Smooth muscle cell (in vitro differentiated cells): ENCODE results near the gene SHKBP1. TPM values are rescaled to one million over a fixed set of nuclear protein-coding genes. Genes with fewer than 3 reads are reported as not detected.
A peak's percentile ranks its signal among the peaks of the same experiment; 100 is the strongest.

Experiments used
- DNase-seq: peaks from one replicate; lab custom pipeline; 2025; ENCODE audit not compliant: unreplicated experiment; lab: John Stamatoyannopoulos, UW
- H2AFZ ChIP-seq: fragments of 200-600 bp; sonication (generic); 2 replicates; pipeline ENCODE4 v1.6.0; 2016; ENCODE audit warnings: antibody characterized with exemption, low read depth, mild to moderate bottlenecking
- H3F3A ChIP-seq: fragments of 200-600 bp; sonication (generic); 2 replicates; pipeline ENCODE4 v1.6.0; 2017; ENCODE audit warnings: antibody characterized with exemption, low read depth
- H3K27ac ChIP-seq: fragments of 200-600 bp; sonication (generic); 2 replicates; pipeline ENCODE4 v1.5.1; 2016; ENCODE audit warnings: low read depth, mild to moderate bottlenecking
- H3K27me3 ChIP-seq: fragments of 200-600 bp; sonication (generic); 2 replicates; pipeline ENCODE4 v1.6.1; 2016; ENCODE audit warnings: low read depth, mild to moderate bottlenecking
- H3K36me3 ChIP-seq: fragments of 200-600 bp; sonication (generic); 2 replicates; pipeline ENCODE4 v1.5.1; 2016; ENCODE audit warnings: low read depth
- H3K4me1 ChIP-seq: fragments of 200-600 bp; sonication (generic); 2 replicates; pipeline ENCODE4 v1.5.1; 2016; ENCODE audit warnings: low read depth
- H3K4me2 ChIP-seq: fragments of 200-600 bp; sonication (generic); 2 replicates; pipeline ENCODE4 v1.6.0; 2016; ENCODE audit warnings: mild to moderate bottlenecking
- H3K4me3 ChIP-seq: fragments of 200-600 bp; sonication (generic); 2 replicates; pipeline ENCODE4 v1.5.1; 2016; ENCODE audit warnings: mild to moderate bottlenecking
- H3K79me2 ChIP-seq: fragments of 200-600 bp; sonication (generic); 2 replicates; pipeline ENCODE4 v1.6.0; 2016; ENCODE audit warnings: low read depth, mild to moderate bottlenecking
- H3K9ac ChIP-seq: fragments of 200-600 bp; sonication (generic); 2 replicates; pipeline ENCODE4 v1.6.0; 2016; ENCODE audit warnings: low read depth
- H3K9me3 ChIP-seq: fragments of 200-600 bp; sonication (generic); replicated peaks from 2 replicates; pipeline ENCODE4 v1.5.1; 2016; ENCODE audit warnings: low read depth
- H4K20me1 ChIP-seq: fragments of 200-600 bp; sonication (generic); 2 replicates; pipeline ENCODE4 v1.6.0; 2016; ENCODE audit warnings: low read depth
- WGBS: methylation state at CpG from one replicate; pipeline ENCODE4 v1.1.7; 2016; ENCODE audit warnings: low lambda C conversion rate; 5-methylcytosine and 5-hydroxymethylcytosine counted together
- polyA plus RNA-seq: library from polyadenylated mRNA; unstranded; fragments of >200 nt; fragmentation: Nextera tagmentation; extraction: Ambion mirVana; gene quantifications from 2 replicates; pipeline ENCODE4 v1.2.1, GENCODE V29; 2016
- total RNA-seq: library from RNA; depleted of rRNA; stranded (reverse); fragments of >200 nt; gene quantifications from 2 replicates; pipeline ENCODE4 v1.2.3, GENCODE V29; 2014
- TF ChIP-seq, protein P1 (sequence below): fragments of 200-600 bp; sonication (generic); IDR thresholded peaks from 2 replicates; pipeline ENCODE4 v1.5.1; 2017; ENCODE audit warnings: borderline replicate concordance, mild to moderate bottlenecking, antibody characterized with exemption; ENCODE audit not compliant: insufficient read depth, poor library complexity, severe bottlenecking

The SHKBP1 gene
- total and polyA plus RNA-seq, 2 experiments from 2014 or later = 40.9 to 90.8 TPM

DNA sequence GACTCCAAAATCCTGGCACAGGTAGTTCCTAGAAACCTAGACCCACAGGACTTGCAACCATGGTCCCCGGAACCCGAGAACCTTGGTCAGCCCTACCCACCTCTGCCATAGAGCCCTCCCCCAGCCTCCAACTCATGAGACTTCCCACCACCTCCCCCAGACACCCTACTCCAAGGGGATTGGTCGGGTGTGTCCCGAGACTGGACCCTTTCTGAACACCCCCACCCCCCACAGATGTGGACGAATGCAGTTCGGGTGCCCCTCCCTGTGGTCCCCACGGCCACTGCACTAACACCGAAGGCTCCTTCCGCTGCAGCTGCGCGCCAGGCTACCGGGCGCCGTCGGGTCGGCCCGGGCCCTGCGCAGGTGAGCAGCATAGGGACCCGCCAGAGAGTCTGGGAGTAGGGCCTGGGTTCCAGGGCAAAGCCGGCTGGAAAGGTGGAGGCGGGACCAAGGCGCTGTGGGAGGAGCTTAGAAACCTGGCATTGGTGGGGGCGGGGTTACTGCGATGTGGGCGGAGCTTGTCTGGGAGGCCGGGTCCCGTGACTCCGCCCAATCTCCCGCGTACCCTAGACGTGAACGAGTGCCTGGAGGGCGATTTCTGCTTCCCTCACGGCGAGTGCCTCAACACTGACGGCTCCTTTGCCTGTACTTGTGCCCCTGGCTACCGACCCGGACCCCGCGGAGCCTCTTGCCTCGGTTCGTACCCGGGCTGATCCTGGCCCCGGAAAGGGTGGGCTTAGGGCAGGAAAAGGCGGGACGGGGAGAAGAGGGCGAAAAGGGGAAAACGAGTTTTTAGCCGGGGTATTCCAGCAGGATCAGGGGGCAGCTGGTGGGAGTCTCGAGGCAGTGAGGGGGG, 36.4 kb downstream of the SHKBP1 start:
- H3K9me3 ChIP-seq = no peaks in the 10 kb centered on the region
- peak overlapping the region; percentile 91 for H2AFZ ChIP-seq
- H3K27me3 ChIP-seq = no peaks in the 10 kb centered on the region
- peak; percentile 55 for DNase-seq
- no peaks in the 10 kb centered on the region for H3K79me2 ChIP-seq
- peaks cover 26% of the 10 kb centered on the region for H4K20me1 ChIP-seq
- peak overlapping the region; percentile 88 for H3K4me2 ChIP-seq
- 24% methylated on average over 49 of the region's 50 CpGs for WGBS
- H3K4me3 ChIP-seq = peak overlapping the region; percentile 65
- H3K36me3 ChIP-seq = no peaks in the 10 kb centered on the region
- H3K27ac ChIP-seq = peak overlapping the region; percentile 9
- no peaks in the 10 kb centered on the region for H3F3A ChIP-seq
- H3K9ac ChIP-seq = no peak overlapping the region
- TF ChIP-seq, protein P1, sequence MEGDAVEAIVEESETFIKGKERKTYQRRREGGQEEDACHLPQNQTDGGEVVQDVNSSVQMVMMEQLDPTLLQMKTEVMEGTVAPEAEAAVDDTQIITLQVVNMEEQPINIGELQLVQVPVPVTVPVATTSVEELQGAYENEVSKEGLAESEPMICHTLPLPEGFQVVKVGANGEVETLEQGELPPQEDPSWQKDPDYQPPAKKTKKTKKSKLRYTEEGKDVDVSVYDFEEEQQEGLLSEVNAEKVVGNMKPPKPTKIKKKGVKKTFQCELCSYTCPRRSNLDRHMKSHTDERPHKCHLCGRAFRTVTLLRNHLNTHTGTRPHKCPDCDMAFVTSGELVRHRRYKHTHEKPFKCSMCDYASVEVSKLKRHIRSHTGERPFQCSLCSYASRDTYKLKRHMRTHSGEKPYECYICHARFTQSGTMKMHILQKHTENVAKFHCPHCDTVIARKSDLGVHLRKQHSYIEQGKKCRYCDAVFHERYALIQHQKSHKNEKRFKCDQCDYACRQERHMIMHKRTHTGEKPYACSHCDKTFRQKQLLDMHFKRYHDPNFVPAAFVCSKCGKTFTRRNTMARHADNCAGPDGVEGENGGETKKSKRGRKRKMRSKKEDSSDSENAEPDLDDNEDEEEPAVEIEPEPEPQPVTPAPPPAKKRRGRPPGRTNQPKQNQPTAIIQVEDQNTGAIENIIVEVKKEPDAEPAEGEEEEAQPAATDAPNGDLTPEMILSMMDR = no peak
- peaks cover 11% of the 10 kb centered on the region for H3K4me1 ChIP-seq

DNA sequence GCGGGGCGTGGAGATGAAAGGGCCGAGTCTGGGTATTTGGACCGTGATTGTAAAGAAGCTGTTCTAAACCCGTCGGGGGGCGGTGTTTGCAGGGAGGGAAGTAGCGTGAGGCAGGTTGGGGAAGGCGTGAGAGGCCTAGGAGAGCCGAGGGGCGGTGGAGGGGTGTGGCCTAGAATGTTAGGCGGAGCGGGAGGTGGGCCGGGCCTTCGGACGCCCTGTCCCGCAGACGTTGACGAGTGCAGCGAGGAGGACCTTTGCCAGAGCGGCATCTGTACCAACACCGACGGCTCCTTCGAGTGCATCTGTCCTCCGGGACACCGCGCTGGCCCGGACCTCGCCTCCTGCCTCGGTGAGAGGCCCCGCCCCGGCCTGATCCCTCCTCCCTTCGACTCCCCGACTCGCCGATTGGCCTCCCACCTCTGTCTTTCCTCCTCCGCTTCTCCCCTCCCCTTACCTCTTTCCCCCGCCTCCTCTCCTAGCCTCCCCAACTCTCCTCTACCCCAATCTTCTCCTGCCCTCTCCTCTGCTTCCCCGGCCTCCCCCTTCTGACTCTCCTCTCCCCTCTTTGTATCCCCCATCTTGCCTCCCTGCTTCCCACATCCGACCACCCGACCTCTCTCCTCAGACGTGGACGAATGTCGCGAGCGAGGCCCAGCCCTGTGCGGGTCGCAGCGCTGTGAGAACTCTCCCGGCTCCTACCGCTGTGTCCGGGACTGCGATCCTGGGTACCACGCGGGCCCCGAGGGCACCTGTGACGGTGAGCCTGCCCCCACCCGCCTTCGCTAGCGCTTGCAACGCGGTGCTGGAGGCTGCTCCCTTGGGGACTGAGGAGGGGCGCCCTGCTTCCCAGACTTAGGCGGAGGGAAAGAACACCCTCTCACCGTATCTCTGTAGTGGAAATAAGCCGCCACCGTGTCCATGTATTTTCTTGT, 37.3 kb downstream of the SHKBP1 start:
- H3K27me3 ChIP-seq = no peaks in the 10 kb centered on the region
- peaks cover 35% of the 10 kb centered on the region for H4K20me1 ChIP-seq
- no peaks in the 10 kb centered on the region for H3K9me3 ChIP-seq
- no peaks in the 10 kb centered on the region for H3K36me3 ChIP-seq
- H3K9ac ChIP-seq = peak overlapping the region; percentile 65
- peak overlapping the region; percentile 88 for H3K4me2 ChIP-seq
- DNase-seq = peak; percentile 63
- 2% methylated on average over 46 of the region's 67 CpGs for WGBS
- H3K4me1 ChIP-seq = peaks cover 11% of the 10 kb centered on the region
- H3F3A ChIP-seq = no peaks in the 10 kb centered on the region
- peak overlapping the region; percentile 65 for H3K4me3 ChIP-seq
- TF ChIP-seq, protein P1 = no peak
- H2AFZ ChIP-seq = peak overlapping the region; percentile 91
- peak overlapping the region; percentile 67 for H3K27ac ChIP-seq
- H3K79me2 ChIP-seq = no peaks in the 10 kb centered on the region

DNA sequence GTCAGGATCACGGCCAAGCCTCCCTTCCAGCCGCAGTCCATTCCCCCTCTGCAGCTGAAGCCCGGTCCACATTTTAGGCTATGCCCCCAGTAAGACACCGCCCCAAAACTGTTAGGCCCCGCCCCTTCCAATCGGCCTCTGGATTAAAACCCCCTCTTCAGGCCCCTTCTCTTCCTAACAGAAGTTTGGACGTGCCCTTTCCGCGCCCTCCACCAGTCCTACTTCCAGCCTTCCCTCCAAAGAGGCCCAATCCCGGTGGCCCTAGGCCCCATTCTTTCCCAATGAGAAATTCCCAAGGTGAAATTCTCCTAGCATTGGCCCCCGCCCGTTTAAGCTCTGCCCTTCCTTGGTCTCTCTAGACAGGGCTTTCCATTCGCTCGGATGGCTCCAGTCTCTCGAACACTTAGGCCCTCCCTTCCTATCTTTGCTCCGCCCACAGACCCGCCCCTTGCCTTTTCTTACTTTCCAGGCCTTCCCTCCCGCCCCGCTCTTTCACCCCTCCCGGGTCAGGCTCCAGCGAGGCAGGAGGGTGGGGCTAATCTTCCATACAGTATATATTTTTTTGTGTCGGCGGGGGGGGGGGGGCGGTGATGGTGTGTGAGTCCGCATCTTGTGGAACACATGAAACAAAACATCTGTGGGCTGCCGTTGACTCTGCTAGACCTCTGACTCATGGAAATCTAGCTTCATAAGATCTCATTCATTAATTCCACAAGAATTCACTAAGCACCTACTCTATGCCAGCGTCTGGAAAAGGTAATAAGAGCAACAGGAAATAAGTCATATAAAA, 38.1 kb downstream of the SHKBP1 start:
- Histone ChIP-seq H2AFZ (no peak overlapping the region), H3K27ac (peak overlapping the region; percentile 67), H3K79me2 (no peaks in the 10 kb centered on the region), H3K9me3 (no peaks in the 10 kb centered on the region), H3K27me3 (no peaks in the 10 kb centered on the region), H4K20me1 (peaks cover 42% of the 10 kb centered on the region), H3F3A (no peaks in the 10 kb centered on the region), H3K4me1 (peaks cover 6% of the 10 kb centered on the region), H3K36me3 (no peaks in the 10 kb centered on the region), H3K4me2 (peak overlapping the region; percentile 88), H3K9ac (peak overlapping the region; percentile 65), H3K4me3 (peak overlapping the region; percentile 65)
- 6% methylated on average over 24 of the region's 27 CpGs for WGBS
- TF ChIP-seq, protein P1 = no peak
- DNase-seq = peak; percentile 81
